Measurements from ENCODE around the gene KCNQ2.
"Not testable (repeated sequence)": the region's sequence is repeated elsewhere in the genome, so short reads cannot be mapped to it uniquely, and the experiment has no call there.

The KCNQ2 gene

DNA sequence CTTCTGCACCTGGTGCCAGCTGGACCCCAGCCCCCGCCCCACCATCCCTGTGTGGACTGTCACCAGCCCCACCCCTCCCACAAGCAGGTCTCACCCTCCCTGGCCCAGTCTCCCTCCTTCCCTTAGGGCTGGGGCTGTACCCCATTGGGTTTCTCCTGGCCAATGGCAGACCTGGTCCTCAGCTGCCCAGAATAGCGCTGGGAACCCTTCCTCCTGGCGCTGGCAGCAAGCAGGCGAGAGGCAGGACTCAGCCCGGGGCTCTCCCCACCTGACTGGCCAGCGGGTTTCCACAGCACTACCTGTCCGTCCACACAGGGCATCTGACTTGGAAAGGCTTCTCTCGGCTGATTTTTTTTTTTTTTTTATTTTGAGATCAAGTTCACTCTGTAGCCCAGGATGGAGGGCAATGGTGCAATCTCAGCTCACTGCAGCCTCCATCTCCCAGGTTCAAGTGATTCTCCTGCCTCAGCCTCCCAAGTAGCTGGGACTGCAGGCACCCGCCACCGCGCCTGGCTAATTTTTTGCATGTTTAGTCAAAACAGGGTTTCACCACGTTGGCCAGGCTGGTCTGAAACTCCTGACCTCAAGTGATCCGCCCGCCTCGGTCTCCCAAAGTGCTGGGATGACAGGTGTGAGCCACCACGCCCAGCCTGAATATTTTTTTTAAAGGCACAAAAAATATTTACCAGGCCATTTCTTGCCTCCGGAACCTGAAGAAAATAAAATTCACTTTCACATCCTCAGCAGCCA is 89.7 kb downstream of the KCNQ2 start:
- Histone ChIP-seq H3K27me3 (ENCODE audit: insufficient read depth, insufficient read length) (peaks cover 5% of the 10 kb centered on the region), H3K9me3 (ENCODE audit: insufficient read depth, low read length) (peaks cover 24% of the 10 kb centered on the region; the same call in 1 of the 2 replicates), H3K4me1 (ENCODE audit: insufficient read depth, insufficient read length) (peaks cover 8% of the 10 kb centered on the region), H3K9ac (ENCODE audit: insufficient read length, low read depth) (no peak overlapping the region), H3K36me3 (ENCODE audit: insufficient read depth, insufficient read length, low read length) (no peaks in the 10 kb centered on the region), H3K4me3 (ENCODE audit: insufficient read length, low read depth) (no peak overlapping the region)
- DNase-seq (ENCODE audit: low read depth, low spot score): no peak
- TF ChIP-seq ZNF274 (IDR thresholded peaks at IDR 0.05; ENCODE audit: low read depth, low read length) (no peak), YY1 (IDR thresholded peaks at IDR 0.05; ENCODE audit: insufficient read depth, insufficient read length) (no peak), SUZ12 (IDR thresholded peaks at IDR 0.05; ENCODE audit: extremely low read depth, insufficient read depth, insufficient read length) (no peak)

- DNase-seq (ENCODE audit: low read depth, low spot score): no peak
- H3K27me3 ChIP-seq (ENCODE audit: insufficient read depth, insufficient read length): peaks cover 5% of the 10 kb centered on the region
Measured at GRCh38 chr20:63381781-63382431, 90.5 kb downstream of the KCNQ2 start.

GRCh38 chr20:63380346-63380870 is 92.0 kb downstream of the KCNQ2 start:
- peaks cover 12% of the 10 kb centered on the region for H3K4me1 ChIP-seq (ENCODE audit: insufficient read depth, insufficient read length)
- no peaks in the 10 kb centered on the region for H3K36me3 ChIP-seq (ENCODE audit: insufficient read depth, insufficient read length, low read length)
- no peak overlapping the region for H3K4me3 ChIP-seq (ENCODE audit: insufficient read length, low read depth)
- no peak for TF ChIP-seq ZNF274 (IDR thresholded peaks at IDR 0.05; ENCODE audit: low read depth, low read length)
- no peak for TF ChIP-seq SUZ12 (IDR thresholded peaks at IDR 0.05; ENCODE audit: extremely low read depth, insufficient read depth, insufficient read length)
- no peak for TF ChIP-seq YY1 (IDR thresholded peaks at IDR 0.05; ENCODE audit: insufficient read depth, insufficient read length)
- no peak for DNase-seq (ENCODE audit: low read depth, low spot score)
- peaks cover 2% of the 10 kb centered on the region; the same call in 1 of the 2 replicates for H3K9me3 ChIP-seq (ENCODE audit: insufficient read depth, low read length)
- no peak overlapping the region for H3K9ac ChIP-seq (ENCODE audit: insufficient read length, low read depth)
- H3K27me3 ChIP-seq (ENCODE audit: insufficient read depth, insufficient read length): no peaks in the 10 kb centered on the region

More at GRCh38 chr20:63381781-63382431, 90.5 kb downstream of the KCNQ2 start:
- Histone ChIP-seq H3K4me1 (ENCODE audit: insufficient read depth, insufficient read length) (peaks cover 12% of the 10 kb centered on the region), H3K36me3 (ENCODE audit: insufficient read depth, insufficient read length, low read length) (no peaks in the 10 kb centered on the region), H3K9ac (ENCODE audit: insufficient read length, low read depth) (no peak overlapping the region), H3K9me3 (ENCODE audit: insufficient read depth, low read length) (peaks cover 17% of the 10 kb centered on the region; the same call in 1 of the 2 replicates), H3K4me3 (ENCODE audit: insufficient read length, low read depth) (no peak overlapping the region)
- TF ChIP-seq YY1 (IDR thresholded peaks at IDR 0.05; ENCODE audit: insufficient read depth, insufficient read length): no peak
- no peak for TF ChIP-seq SUZ12 (IDR thresholded peaks at IDR 0.05; ENCODE audit: extremely low read depth, insufficient read depth, insufficient read length)
- no peak for TF ChIP-seq ZNF274 (IDR thresholded peaks at IDR 0.05; ENCODE audit: low read depth, low read length)

GRCh38 chr20:63379872-63380271 is 92.6 kb downstream of the KCNQ2 start:
- H3K9ac ChIP-seq (ENCODE audit: insufficient read length, low read depth); H3K9me3 ChIP-seq (ENCODE audit: insufficient read depth, low read length); H3K36me3 ChIP-seq (ENCODE audit: insufficient read depth, insufficient read length, low read length); H3K27me3 ChIP-seq (ENCODE audit: insufficient read depth, insufficient read length); H3K4me3 ChIP-seq (ENCODE audit: insufficient read length, low read depth); DNase-seq (ENCODE audit: low read depth, low spot score): not testable (repeated sequence)
- H3K4me1 ChIP-seq (ENCODE audit: insufficient read depth, insufficient read length): peaks cover 12% of the 10 kb centered on the region

DNA sequence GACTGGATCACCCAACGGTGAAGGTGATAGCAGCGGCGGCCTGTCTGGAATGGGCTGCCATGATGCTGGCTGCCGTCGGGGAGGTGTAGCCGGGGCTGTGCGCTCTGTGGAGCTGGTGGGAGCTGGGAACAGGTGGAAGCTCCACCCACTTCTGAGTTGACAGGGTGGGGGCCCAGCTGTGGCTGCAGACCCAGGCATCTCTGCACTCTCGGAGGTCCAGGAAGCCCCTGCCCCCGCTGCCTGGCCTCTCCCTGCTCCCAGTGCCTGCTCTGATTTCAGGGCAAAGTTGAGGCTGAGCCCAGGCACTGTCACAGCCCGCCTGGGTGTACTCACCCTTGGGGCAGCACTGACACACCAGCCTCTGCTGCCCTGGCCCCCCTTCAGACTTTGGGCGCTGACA is 93.2 kb downstream of the KCNQ2 start:
- no peak overlapping the region for H3K9ac ChIP-seq (ENCODE audit: insufficient read length, low read depth)
- peaks cover 2% of the 10 kb centered on the region for H3K27me3 ChIP-seq (ENCODE audit: insufficient read depth, insufficient read length)
- no peaks in the 10 kb centered on the region for H3K36me3 ChIP-seq (ENCODE audit: insufficient read depth, insufficient read length, low read length)
- TF ChIP-seq SUZ12 (IDR thresholded peaks at IDR 0.05; ENCODE audit: extremely low read depth, insufficient read depth, insufficient read length) (no peak), ZNF274 (IDR thresholded peaks at IDR 0.05; ENCODE audit: low read depth, low read length) (no peak), YY1 (IDR thresholded peaks at IDR 0.05; ENCODE audit: insufficient read depth, insufficient read length) (no peak)
- peaks cover 16% of the 10 kb centered on the region for H3K4me1 ChIP-seq (ENCODE audit: insufficient read depth, insufficient read length)
- H3K9me3 ChIP-seq (ENCODE audit: insufficient read depth, low read length): no peaks in the 10 kb centered on the region; the same call in 1 of the 2 replicates
- no peak overlapping the region for H3K4me3 ChIP-seq (ENCODE audit: insufficient read length, low read depth)
- no peak for DNase-seq (ENCODE audit: low read depth, low spot score)

DNA sequence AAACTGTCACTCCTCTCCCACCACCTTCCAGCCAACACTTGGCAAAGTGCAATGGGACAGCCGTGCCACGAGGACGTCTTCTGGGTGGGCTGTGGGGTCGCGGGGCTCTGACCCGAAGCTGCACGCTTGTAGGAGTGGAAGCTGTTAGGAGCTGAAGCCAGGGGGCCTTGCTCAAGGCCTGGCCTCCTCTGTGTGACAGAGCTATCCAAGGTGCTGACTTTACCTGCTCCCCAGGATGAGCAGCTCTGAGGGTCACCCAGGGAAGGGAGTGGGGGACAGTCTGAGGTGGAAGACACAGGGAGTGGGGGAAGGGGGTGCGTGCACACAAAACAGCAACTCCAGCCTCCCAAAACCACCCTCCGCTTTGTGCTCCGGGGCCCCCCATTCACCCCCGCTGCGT is 93.8 kb downstream of the KCNQ2 start:
- Histone ChIP-seq H3K9ac (ENCODE audit: insufficient read length, low read depth) (no peak overlapping the region), H3K4me3 (ENCODE audit: insufficient read length, low read depth) (no peak overlapping the region), H3K36me3 (ENCODE audit: insufficient read depth, insufficient read length, low read length) (no peaks in the 10 kb centered on the region), H3K27me3 (ENCODE audit: insufficient read depth, insufficient read length) (peaks cover 4% of the 10 kb centered on the region), H3K4me1 (ENCODE audit: insufficient read depth, insufficient read length) (peaks cover 18% of the 10 kb centered on the region), H3K9me3 (ENCODE audit: insufficient read depth, low read length) (no peaks in the 10 kb centered on the region; the same call in 1 of the 2 replicates)
- TF ChIP-seq ZNF274 (IDR thresholded peaks at IDR 0.05; ENCODE audit: low read depth, low read length): no peak
- no peak for TF ChIP-seq YY1 (IDR thresholded peaks at IDR 0.05; ENCODE audit: insufficient read depth, insufficient read length)
- no peak for TF ChIP-seq SUZ12 (IDR thresholded peaks at IDR 0.05; ENCODE audit: extremely low read depth, insufficient read depth, insufficient read length)
- no peak for DNase-seq (ENCODE audit: low read depth, low spot score)

GRCh38 chr20:63377951-63378381 is 94.5 kb downstream of the KCNQ2 start:
- TF ChIP-seq ZNF274 (IDR thresholded peaks at IDR 0.05; ENCODE audit: low read depth, low read length) (no peak), SUZ12 (IDR thresholded peaks at IDR 0.05; ENCODE audit: extremely low read depth, insufficient read depth, insufficient read length) (no peak), YY1 (IDR thresholded peaks at IDR 0.05; ENCODE audit: insufficient read depth, insufficient read length) (no peak)
- no peaks in the 10 kb centered on the region for H3K36me3 ChIP-seq (ENCODE audit: insufficient read depth, insufficient read length, low read length)
- no peak overlapping the region for H3K4me3 ChIP-seq (ENCODE audit: insufficient read length, low read depth)

More at GRCh38 chr20:63377951-63378381, 94.5 kb downstream of the KCNQ2 start:
- Histone ChIP-seq H3K9ac (ENCODE audit: insufficient read length, low read depth) (no peak overlapping the region), H3K9me3 (ENCODE audit: insufficient read depth, low read length) (no peaks in the 10 kb centered on the region; the same call in 1 of the 2 replicates), H3K4me1 (ENCODE audit: insufficient read depth, insufficient read length) (peaks cover 18% of the 10 kb centered on the region), H3K27me3 (ENCODE audit: insufficient read depth, insufficient read length) (peaks cover 4% of the 10 kb centered on the region)
- no peak for DNase-seq (ENCODE audit: low read depth, low spot score)

All from NT2/D1 (cell line).